ENCODE data around the gene RAD9B.
"Not testable (repeated sequence)": the region's sequence is repeated elsewhere in the genome, so short reads cannot be mapped to it uniquely, and the experiment has no call there.

The RAD9B gene

DNA sequence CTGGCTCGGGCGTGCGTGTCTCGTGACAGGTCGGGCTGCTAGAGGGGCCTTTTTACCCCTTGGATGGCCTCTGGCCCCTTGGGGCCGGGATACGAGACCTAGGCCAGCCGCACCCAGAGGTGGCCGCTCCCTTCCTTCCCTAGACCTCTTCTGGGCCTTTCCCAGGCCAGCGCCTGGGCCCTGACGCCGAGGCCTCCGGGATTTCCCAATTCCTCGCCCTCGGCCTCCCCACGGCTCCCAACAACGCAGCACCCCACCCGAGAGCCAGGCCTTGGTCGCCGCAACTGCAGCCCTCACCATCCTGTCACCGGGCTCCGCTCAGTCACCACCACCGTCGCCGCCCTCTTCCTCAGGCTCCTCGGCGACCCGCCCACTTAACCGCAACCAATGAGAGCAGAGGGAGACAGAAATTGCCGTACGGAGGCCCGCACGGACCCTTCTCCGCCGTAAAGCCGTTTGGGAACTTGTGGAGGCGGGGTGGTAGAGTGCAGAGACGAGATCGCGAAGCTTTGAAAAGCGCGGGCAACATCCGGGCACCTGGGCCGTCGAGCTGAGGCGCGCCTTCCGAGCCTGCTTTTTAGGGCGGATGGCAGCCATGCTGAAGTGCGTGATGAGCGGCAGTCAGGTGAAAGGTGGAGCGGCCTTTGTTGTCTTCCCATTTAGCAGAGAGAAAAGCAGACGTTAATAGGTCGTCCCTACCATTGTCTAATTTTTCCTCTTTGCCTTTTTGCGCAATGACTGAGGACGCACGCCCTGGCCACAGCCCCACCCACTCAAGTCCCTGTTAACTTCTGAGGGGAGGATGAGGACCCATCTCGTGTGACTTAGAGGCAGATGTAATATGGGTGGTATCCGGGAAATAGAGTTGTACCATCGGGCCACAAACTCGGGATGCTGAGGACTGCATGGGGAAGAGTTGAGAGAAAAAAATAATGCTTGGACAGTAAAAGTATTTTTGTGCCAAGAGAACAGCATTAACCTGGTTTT lies at the start of gene RAD9B, which contains the start of gene VPS29:
TSS of gene RAD9B (plus strand) at position 580 of the 987 bp plus-strand sequence. CDS start at position 587, 7 bp downstream.
TSS of gene VPS29 (minus strand) at position 360 of the 987 bp plus-strand sequence. CDS start at position 300, 60 bp downstream.
- DNase-seq (ENCODE audit: insufficient read length, low spot score): peak; percentile 75
- FAIRE-seq: peak; percentile 92
- peak; percentile 86 for TF ChIP-seq POLR2A (IDR thresholded peaks at IDR 0.05; ENCODE audit: low read depth, low read length)

DNA sequence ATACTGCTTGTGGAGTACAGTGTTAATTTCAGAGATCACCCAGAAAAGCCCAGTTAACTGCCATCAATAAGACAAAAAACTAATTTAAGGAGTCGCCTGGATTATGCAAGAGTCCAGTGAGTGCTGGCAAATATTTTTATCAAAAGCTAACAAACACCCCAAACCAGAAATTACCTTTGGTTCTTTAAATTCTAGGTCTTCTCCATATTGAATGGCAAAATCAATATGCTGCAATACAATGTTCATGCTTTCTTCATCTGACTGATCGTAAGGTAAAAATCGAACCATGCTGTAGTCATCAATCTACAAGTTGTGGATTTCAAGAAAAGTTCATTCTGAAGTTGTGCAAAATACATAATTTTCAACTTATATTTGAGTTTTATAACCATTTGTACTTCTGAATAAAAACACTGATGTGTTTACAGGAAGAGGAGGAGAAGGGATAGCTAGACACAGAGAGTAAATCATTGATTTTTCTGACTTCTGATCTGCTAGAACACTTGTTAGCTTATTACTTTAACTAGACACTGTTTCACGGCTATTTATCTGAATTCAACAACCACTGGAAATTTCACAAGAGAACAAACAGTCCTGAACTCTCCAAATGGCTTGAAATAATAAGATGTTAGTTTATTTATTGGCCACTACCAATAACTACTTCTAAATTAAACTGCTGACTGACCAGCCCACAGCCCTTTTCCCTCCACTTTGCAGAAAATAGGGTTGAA lies 48.4 kb upstream of the RAD9B start:
- FAIRE-seq: no peak
- TF ChIP-seq POLR2A (IDR thresholded peaks at IDR 0.05; ENCODE audit: low read depth, low read length): no peak
- DNase-seq (ENCODE audit: insufficient read length, low spot score): no peak

DNA sequence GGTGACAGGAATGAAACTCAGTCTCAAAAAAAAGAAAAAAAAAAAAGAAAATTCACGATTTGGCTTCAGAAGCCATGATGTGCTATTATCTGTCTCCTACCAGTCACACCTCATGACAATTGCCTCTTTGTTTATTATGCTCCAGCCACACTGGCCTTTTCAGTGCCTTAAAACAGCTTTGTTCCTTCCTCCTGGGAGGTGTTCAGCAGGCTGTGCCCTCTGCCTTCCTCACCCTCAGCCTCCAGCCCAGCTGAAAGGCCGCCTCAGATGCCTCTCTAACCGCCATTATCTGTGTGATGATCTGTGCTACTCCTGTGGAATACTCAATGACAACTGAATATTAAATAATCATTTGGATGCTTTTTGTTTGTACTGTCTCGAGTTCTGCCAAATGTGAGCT lies 43.4 kb upstream of the RAD9B start:
- TF ChIP-seq POLR2A (IDR thresholded peaks at IDR 0.05; ENCODE audit: low read depth, low read length): no peak
- DNase-seq (ENCODE audit: insufficient read length, low spot score): no peak

DNA sequence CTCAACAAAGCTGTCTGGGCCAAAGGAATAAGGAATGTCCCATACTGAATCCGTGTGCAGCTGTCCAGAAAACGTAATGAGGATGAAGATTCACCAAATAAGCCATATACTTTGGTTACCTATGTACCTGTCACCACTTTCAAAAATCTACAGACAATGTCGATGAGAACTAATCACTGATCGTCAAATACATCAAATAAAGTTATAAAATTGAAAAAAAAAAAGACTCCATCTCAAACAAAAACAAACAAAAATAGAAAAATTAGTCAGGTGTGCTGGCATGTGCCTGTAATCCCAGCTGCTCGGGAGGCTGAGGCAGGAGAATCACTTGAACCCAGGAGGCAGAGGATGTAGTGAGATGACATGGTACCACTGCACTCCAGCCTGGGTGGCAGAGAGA lies 40.9 kb upstream of the RAD9B start:
- DNase-seq (ENCODE audit: insufficient read length, low spot score); FAIRE-seq: not testable (repeated sequence)

More for the DNA sequence above, 43.4 kb upstream of the RAD9B start:
- FAIRE-seq: no peak

DNA sequence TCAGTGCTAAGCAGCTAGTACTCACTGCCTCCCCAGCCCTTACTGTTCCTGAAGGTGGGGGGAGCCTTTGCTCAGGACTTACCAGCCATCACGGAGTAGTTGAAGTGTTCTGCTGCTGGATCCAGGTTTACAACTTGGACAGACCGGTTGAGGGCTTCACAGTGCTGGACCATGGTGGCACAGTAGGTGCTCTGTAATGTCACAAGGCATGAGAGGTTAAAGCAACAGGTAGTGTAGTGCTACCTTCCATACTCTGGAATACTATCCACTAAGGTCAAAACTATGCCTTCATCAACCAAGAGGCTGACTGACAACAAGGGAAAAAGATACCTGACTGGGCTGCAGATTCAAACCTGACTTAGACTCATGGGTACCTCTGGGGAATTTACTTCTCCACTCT lies 37.1 kb upstream of the RAD9B start:
- TF ChIP-seq POLR2A (IDR thresholded peaks at IDR 0.05; ENCODE audit: low read depth, low read length): no peak
- FAIRE-seq (no peak), DNase-seq (ENCODE audit: insufficient read length, low spot score) (no peak)

DNA sequence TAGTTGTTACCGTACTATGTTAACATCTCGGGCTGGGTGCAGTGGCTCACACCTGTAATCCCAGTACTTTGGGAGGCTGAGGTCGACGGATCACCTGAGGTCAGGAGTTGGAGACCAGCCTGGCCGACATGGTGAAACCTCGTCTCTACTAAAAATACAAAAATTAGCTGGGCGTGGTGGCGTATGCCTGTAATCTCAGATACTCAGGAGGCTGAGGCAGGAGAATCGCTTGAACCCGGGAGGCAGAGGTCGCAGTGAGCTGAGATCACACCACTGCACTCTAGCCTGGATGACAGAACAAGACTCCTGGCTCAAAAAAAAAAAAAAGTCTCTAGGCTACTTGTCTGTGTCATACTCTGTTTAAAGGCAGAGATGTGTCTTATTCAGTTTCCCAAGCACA lies 36.4 kb upstream of the RAD9B start:
- DNase-seq (ENCODE audit: insufficient read length, low spot score); FAIRE-seq: not testable (repeated sequence)

DNA sequence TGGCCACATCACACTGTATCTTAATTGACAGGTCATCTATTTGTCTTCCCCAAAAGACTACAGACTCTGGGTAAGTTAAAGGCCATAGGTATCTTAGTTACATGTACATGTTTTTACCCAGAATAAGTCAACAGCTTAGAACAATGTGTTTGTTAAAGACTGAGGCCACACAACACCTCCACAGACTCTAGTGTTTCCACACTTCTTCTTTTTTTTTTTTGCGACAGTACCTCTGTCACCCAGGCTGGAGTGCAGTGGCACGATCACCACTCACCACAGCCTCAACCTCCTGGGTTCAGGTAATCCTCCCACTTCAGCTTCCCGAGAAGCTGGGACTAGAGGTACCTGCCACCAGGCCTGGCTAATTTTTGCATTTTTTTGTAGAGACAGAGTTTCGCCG lies 35.3 kb upstream of the RAD9B start:
- FAIRE-seq (no peak), DNase-seq (ENCODE audit: insufficient read length, low spot score) (no peak)
- TF ChIP-seq POLR2A (IDR thresholded peaks at IDR 0.05; ENCODE audit: low read depth, low read length): no peak

GRCh38 chr12:110467847-110468213 lies 34.3 kb upstream of the RAD9B start:
- DNase-seq (ENCODE audit: insufficient read length, low spot score): no peak
- peak; percentile 61; the same call in 1 of the 2 replicates for TF ChIP-seq POLR2A (IDR thresholded peaks at IDR 0.05; ENCODE audit: low read depth, low read length)
- FAIRE-seq: no peak

DNA sequence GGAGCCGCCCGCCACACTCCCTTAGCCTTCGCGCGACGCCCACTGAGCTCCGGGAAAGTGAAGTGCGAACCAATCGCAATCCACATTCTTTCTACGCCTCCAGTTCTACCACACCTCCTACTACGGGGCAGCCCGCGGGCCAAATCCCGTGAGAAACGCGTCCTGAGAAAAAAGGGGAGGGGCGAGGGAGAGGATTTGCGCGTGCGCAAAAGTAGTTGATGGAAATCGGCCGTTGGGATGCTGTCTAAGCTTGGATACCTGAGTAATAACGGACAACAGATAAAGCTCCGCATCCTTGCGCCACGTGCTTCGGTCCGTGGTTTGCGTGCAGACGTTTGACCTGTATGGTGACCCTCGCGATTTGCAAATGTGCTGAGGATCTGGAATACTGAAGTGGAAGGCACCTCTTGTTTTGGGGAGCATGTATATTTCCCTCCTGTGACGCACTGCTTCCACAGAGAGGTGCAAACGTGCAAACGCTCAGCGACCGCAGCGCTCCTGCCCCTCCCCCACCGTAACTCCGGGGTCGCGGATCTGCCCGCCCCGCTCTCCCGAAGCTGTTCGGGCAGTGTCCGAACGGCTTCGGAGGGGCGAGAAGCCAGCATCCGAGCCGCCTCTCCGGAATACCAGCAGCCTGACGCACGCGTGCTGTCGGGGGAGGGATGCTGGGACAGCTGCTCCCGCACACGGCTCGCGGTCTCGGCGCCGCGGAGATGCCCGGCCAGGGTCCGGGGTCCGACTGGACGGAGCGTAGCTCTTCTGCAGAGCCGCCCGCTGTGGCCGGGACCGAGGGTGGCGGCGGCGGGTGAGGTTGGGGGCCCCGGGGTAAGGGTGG lies 33.7 kb upstream of the RAD9B start, which contains the start of the genes FAM216A and GPN3:
TSS of gene FAM216A (plus strand) at position 632 of the 835 bp plus-strand sequence. CDS start at position 663, 31 bp downstream.
TSS of gene GPN3 (minus strand) at position 44 of the 835 bp plus-strand sequence. CDS start 54 bp downstream, outside the sequence.
- peak; percentile 86 for FAIRE-seq
- DNase-seq (ENCODE audit: insufficient read length, low spot score): peak; percentile 81
- peak; percentile 74 for TF ChIP-seq POLR2A (IDR thresholded peaks at IDR 0.05; ENCODE audit: low read depth, low read length)

DNA sequence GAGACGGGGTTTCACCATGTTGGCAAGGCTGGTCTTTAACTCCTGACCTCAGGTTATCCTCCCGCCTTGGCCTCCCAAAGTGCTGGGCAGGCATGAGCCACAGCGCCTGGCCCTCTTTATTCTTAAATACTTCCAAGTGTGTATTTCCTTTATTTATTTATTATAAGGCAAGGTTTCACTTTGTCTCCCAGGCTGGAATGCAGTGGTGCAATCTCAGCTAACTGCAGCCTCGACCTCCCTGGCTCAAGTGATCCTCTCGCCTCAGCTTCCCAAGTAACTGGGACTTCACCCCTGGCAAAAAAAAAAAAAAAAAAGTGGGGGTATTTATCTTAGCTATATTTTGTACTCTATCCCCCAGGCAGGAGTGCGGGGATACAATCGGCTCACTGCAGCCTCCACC lies 26.7 kb upstream of the RAD9B start:
- TF ChIP-seq POLR2A (IDR thresholded peaks at IDR 0.05; ENCODE audit: low read depth, low read length): no peak
- DNase-seq (ENCODE audit: insufficient read length, low spot score) (no peak), FAIRE-seq (no peak)

GRCh38 chr12:110498984-110499706 lies 3.0 kb upstream of the RAD9B start:
- no peak for DNase-seq (ENCODE audit: insufficient read length, low spot score)
- no peak for TF ChIP-seq POLR2A (IDR thresholded peaks at IDR 0.05; ENCODE audit: low read depth, low read length)
- no peak for FAIRE-seq

DNA sequence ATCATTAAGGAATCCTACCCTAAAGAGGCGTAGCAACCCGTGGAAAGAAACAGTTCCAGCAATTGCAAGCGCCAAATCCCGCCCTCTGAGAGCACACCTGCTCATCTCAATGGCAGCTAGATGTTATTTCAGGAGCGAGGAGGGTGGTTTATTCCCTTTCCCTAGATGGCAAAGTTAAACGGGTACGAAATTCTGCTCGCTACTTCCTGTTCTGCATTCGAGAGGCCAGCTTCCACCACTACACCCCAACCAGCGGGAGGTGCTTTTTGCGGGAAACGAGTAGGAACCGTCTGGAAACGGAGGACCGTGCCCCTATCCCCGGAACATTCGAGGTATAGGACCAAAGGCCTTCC lies 756 bp upstream of the RAD9B start:
- FAIRE-seq: peak; percentile 75

GRCh38 chr12:110503432-110503831 lies 1.3 kb downstream of the RAD9B start:
- no peak for TF ChIP-seq POLR2A (IDR thresholded peaks at IDR 0.05; ENCODE audit: low read depth, low read length)
- FAIRE-seq: no peak

More for the DNA sequence above, 756 bp upstream of the RAD9B start:
- peak; percentile 24 for DNase-seq (ENCODE audit: insufficient read length, low spot score)
- TF ChIP-seq POLR2A (IDR thresholded peaks at IDR 0.05; ENCODE audit: low read depth, low read length): no peak

More at GRCh38 chr12:110503432-110503831, 1.3 kb downstream of the RAD9B start:
- DNase-seq (ENCODE audit: insufficient read length, low spot score): no peak

All from H54 (cell line).